Measurements from ENCODE around the gene ADAD2.

DNA sequence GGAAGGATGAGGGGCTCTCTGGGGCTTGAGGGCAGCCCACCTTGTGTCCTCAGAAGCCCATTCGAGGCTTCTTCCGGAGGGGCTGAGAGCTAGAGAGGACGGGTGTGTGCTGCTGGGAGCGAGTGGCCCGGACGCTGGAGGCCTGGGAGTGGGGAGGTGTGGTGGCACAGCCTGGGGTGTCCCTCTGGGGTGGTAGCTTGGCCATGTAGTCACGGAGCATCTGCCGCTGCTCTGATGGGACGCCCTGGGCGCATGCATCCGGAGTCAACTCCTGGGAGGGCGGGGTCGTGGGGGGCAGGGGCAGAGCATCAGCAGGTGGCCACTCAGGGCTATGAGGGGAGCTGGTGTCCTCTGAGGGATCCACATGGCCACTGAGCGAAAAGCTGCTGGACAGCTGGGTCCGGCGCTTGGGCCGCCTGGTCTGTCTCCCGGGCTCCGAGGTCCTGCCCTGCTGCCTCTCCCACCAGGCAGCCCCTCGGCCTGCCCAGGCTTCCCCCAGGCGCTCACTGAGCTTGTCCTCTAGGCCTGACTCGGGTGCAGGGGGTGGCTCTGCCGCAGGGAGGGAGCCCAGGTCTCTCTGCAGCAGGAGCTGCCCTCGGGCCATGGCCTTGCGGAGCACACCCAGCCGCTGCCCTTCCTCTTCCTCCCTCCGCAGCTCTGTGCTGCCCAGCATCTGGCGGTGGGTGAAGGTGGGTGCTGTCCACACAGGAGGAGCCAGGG, 11.9 kb upstream of the ADAD2 start:
- TF ChIP-seq, protein P1, sequence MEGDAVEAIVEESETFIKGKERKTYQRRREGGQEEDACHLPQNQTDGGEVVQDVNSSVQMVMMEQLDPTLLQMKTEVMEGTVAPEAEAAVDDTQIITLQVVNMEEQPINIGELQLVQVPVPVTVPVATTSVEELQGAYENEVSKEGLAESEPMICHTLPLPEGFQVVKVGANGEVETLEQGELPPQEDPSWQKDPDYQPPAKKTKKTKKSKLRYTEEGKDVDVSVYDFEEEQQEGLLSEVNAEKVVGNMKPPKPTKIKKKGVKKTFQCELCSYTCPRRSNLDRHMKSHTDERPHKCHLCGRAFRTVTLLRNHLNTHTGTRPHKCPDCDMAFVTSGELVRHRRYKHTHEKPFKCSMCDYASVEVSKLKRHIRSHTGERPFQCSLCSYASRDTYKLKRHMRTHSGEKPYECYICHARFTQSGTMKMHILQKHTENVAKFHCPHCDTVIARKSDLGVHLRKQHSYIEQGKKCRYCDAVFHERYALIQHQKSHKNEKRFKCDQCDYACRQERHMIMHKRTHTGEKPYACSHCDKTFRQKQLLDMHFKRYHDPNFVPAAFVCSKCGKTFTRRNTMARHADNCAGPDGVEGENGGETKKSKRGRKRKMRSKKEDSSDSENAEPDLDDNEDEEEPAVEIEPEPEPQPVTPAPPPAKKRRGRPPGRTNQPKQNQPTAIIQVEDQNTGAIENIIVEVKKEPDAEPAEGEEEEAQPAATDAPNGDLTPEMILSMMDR (IDR thresholded peaks at IDR 0.05): no peak
- TF ChIP-seq EZH2 (IDR thresholded peaks at IDR 0.05; ENCODE audit: borderline replicate concordance, insufficient read depth, low read depth, low read length, poor library complexity, severe bottlenecking): no peak
